ENCODE results near the gene PSAT1. TPM values are rescaled to one million over a fixed set of nuclear protein-coding genes. Genes with fewer than 3 reads are reported as not detected.

Gene PSAT1
- polyA plus RNA-seq, 1 donor from 2014 or later: 18.0 TPM

- Histone ChIP-seq H3K4me2 (ENCODE audit: low read length) (no peak overlapping the region), H3K4me3 (ENCODE audit: low read length) (no peak overlapping the region), H3F3A (ENCODE audit: insufficient read depth, low read length, poor library complexity, severe bottlenecking) (no peaks in the 10 kb centered on the region), H3K27me3 (ENCODE audit: insufficient read depth, low read depth, low read length) (no peaks in the 10 kb centered on the region), H3K9me2 (ENCODE audit: insufficient read depth, low read length) (no peaks in the 10 kb centered on the region), H3K9me3 (ENCODE audit: low read length) (no peaks in the 10 kb centered on the region), H3K36me3 (ENCODE audit: insufficient read depth, low read length) (no peaks in the 10 kb centered on the region), H2AFZ (ENCODE audit: low read depth, low read length) (no peak overlapping the region), H3K27ac (ENCODE audit: low read length) (no peak overlapping the region), H3K79me2 (replicated peaks; ENCODE audit: insufficient read depth, low read length) (no peaks in the 10 kb centered on the region), H3K9ac (ENCODE audit: low read length) (no peak overlapping the region), H4K20me1 (ENCODE audit: insufficient read depth) (no peaks in the 10 kb centered on the region)
- no peak for TF ChIP-seq SMC3 (conservative IDR thresholded peaks at IDR 0.05; ENCODE audit: poor library complexity)
- no peak for TF ChIP-seq MXI1 (conservative IDR thresholded peaks at IDR 0.05; ENCODE audit: poor library complexity, severe bottlenecking)
- no peak for TF ChIP-seq EZH2 (IDR thresholded peaks at IDR 0.05; ENCODE audit: borderline replicate concordance, insufficient read depth, low read length, poor library complexity, severe bottlenecking)
- TF ChIP-seq EP300 (conservative IDR thresholded peaks at IDR 0.05; ENCODE audit: poor library complexity, severe bottlenecking): no peak
- no peak for TF ChIP-seq TAF1 (IDR thresholded peaks at IDR 0.05; ENCODE audit: low read depth)
- TF ChIP-seq RAD21 (conservative IDR thresholded peaks at IDR 0.05): no peak
- TF ChIP-seq REST (IDR thresholded peaks at IDR 0.05; ENCODE audit: borderline replicate concordance): no peak
- no peak for TF ChIP-seq POLR2AphosphoS5 (IDR thresholded peaks at IDR 0.05)
- no peak for TF ChIP-seq CTCF (IDR thresholded peaks at IDR 0.05; ENCODE audit: poor library complexity, severe bottlenecking)
Measured at GRCh38 chr9:78289474-78289873, 7.5 kb upstream of the PSAT1 start.

GRCh38 chr9:78291240-78291925 lies 5.5 kb upstream of the PSAT1 start:
- H3K4me3 ChIP-seq (ENCODE audit: low read length): no peak overlapping the region
- H3K4me2 ChIP-seq (ENCODE audit: low read length): no peak overlapping the region
- no peak overlapping the region for H3K27ac ChIP-seq (ENCODE audit: low read length)
- H3F3A ChIP-seq (ENCODE audit: insufficient read depth, low read length, poor library complexity, severe bottlenecking): no peaks in the 10 kb centered on the region
- no peaks in the 10 kb centered on the region for H3K36me3 ChIP-seq (ENCODE audit: insufficient read depth, low read length)
- no peaks in the 10 kb centered on the region for H4K20me1 ChIP-seq (ENCODE audit: insufficient read depth)
- H3K9ac ChIP-seq (ENCODE audit: low read length): no peak overlapping the region
- TF ChIP-seq POLR2AphosphoS5 (IDR thresholded peaks at IDR 0.05) (no peak), MXI1 (conservative IDR thresholded peaks at IDR 0.05; ENCODE audit: poor library complexity, severe bottlenecking) (no peak), CTCF (IDR thresholded peaks at IDR 0.05; ENCODE audit: poor library complexity, severe bottlenecking) (no peak), EP300 (conservative IDR thresholded peaks at IDR 0.05; ENCODE audit: poor library complexity, severe bottlenecking) (no peak), RAD21 (conservative IDR thresholded peaks at IDR 0.05) (no peak), TAF1 (IDR thresholded peaks at IDR 0.05; ENCODE audit: low read depth) (no peak), EZH2 (IDR thresholded peaks at IDR 0.05; ENCODE audit: borderline replicate concordance, insufficient read depth, low read length, poor library complexity, severe bottlenecking) (no peak), REST (IDR thresholded peaks at IDR 0.05; ENCODE audit: borderline replicate concordance) (no peak), SMC3 (conservative IDR thresholded peaks at IDR 0.05; ENCODE audit: poor library complexity) (no peak)
- H3K27me3 ChIP-seq (ENCODE audit: insufficient read depth, low read depth, low read length): no peaks in the 10 kb centered on the region
- H3K9me2 ChIP-seq (ENCODE audit: insufficient read depth, low read length): no peaks in the 10 kb centered on the region
- no peaks in the 10 kb centered on the region for H3K79me2 ChIP-seq (replicated peaks; ENCODE audit: insufficient read depth, low read length)
- no peaks in the 10 kb centered on the region for H3K9me3 ChIP-seq (ENCODE audit: low read length)
- no peak overlapping the region for H2AFZ ChIP-seq (ENCODE audit: low read depth, low read length)
